Measurements from ENCODE around the gene TSEN15.

- TF ChIP-seq POLR2AphosphoS5 (IDR thresholded peaks at IDR 0.05), result no peak
- no peak for TF ChIP-seq CTCF (IDR thresholded peaks at IDR 0.05)
- TF ChIP-seq POLR2A (IDR thresholded peaks at IDR 0.05), result no peak
- TF ChIP-seq EP300 (IDR thresholded peaks at IDR 0.05), result no peak
Measured at GRCh38 chr1:184044603-184045376, 6.7 kb upstream of the TSEN15 start.

Data from upper lobe of left lung (tissue), 4 donors.